Smooth muscle cell (in vitro differentiated cells): ENCODE results near the gene CYP3A7. TPM values are rescaled to one million over a fixed set of nuclear protein-coding genes. Genes with fewer than 3 reads are reported as not detected.

Source experiments
- DNase-seq: peaks from one replicate; lab custom pipeline; 2025; ENCODE audit not compliant: unreplicated experiment; lab: John Stamatoyannopoulos, UW
- H2AFZ ChIP-seq: fragments of 200-600 bp; sonication (generic); 2 replicates; pipeline ENCODE4 v1.6.0; 2016; ENCODE audit warnings: antibody characterized with exemption, low read depth, mild to moderate bottlenecking
- H3F3A ChIP-seq: fragments of 200-600 bp; sonication (generic); 2 replicates; pipeline ENCODE4 v1.6.0; 2017; ENCODE audit warnings: antibody characterized with exemption, low read depth
- H3K27ac ChIP-seq: fragments of 200-600 bp; sonication (generic); 2 replicates; pipeline ENCODE4 v1.5.1; 2016; ENCODE audit warnings: low read depth, mild to moderate bottlenecking
- H3K27me3 ChIP-seq: fragments of 200-600 bp; sonication (generic); 2 replicates; pipeline ENCODE4 v1.6.1; 2016; ENCODE audit warnings: low read depth, mild to moderate bottlenecking
- H3K36me3 ChIP-seq: fragments of 200-600 bp; sonication (generic); 2 replicates; pipeline ENCODE4 v1.5.1; 2016; ENCODE audit warnings: low read depth
- H3K4me1 ChIP-seq: fragments of 200-600 bp; sonication (generic); 2 replicates; pipeline ENCODE4 v1.5.1; 2016; ENCODE audit warnings: low read depth
- H3K4me2 ChIP-seq: fragments of 200-600 bp; sonication (generic); 2 replicates; pipeline ENCODE4 v1.6.0; 2016; ENCODE audit warnings: mild to moderate bottlenecking
- H3K4me3 ChIP-seq: fragments of 200-600 bp; sonication (generic); 2 replicates; pipeline ENCODE4 v1.5.1; 2016; ENCODE audit warnings: mild to moderate bottlenecking
- H3K79me2 ChIP-seq: fragments of 200-600 bp; sonication (generic); 2 replicates; pipeline ENCODE4 v1.6.0; 2016; ENCODE audit warnings: low read depth, mild to moderate bottlenecking
- H3K9ac ChIP-seq: fragments of 200-600 bp; sonication (generic); 2 replicates; pipeline ENCODE4 v1.6.0; 2016; ENCODE audit warnings: low read depth
- H3K9me3 ChIP-seq: fragments of 200-600 bp; sonication (generic); replicated peaks from 2 replicates; pipeline ENCODE4 v1.5.1; 2016; ENCODE audit warnings: low read depth
- H4K20me1 ChIP-seq: fragments of 200-600 bp; sonication (generic); 2 replicates; pipeline ENCODE4 v1.6.0; 2016; ENCODE audit warnings: low read depth
- WGBS: methylation state at CpG from one replicate; pipeline ENCODE4 v1.1.7; 2016; ENCODE audit warnings: low lambda C conversion rate; 5-methylcytosine and 5-hydroxymethylcytosine counted together
- polyA plus RNA-seq: library from polyadenylated mRNA; unstranded; fragments of >200 nt; fragmentation: Nextera tagmentation; extraction: Ambion mirVana; gene quantifications from 2 replicates; pipeline ENCODE4 v1.2.1, GENCODE V29; 2016
- total RNA-seq: library from RNA; depleted of rRNA; stranded (reverse); fragments of >200 nt; gene quantifications from 2 replicates; pipeline ENCODE4 v1.2.3, GENCODE V29; 2014
- TF ChIP-seq, protein P1 (sequence below): fragments of 200-600 bp; sonication (generic); IDR thresholded peaks from 2 replicates; pipeline ENCODE4 v1.5.1; 2017; ENCODE audit warnings: borderline replicate concordance, mild to moderate bottlenecking, antibody characterized with exemption; ENCODE audit not compliant: insufficient read depth, poor library complexity, severe bottlenecking

Gene CYP3A7
- total and polyA plus RNA-seq, 2 experiments from 2014 or later = 0.18 to 0.99 TPM

DNA sequence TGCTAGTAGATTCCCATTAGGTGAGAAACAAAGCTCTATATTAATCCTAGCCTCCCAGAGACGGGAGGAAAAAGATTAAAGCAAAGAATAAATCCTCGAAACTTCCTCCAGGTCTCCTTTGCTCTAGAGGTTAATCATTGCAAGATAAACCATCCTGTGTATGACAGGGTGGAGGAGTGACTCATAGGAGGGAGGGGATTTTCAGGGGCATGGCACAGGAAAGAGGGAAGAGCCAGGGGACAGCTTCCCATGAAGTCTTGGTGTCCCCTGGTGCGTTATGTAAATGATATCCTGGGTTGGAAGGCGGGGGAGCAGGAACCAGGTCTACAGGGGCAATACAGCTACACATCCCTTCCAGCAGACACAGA lies 56.0 kb downstream of the CYP3A7 start:
- no peaks in the 10 kb centered on the region for H3K27me3 ChIP-seq
- WGBS = 41% methylated on average over 4 of the region's 4 CpGs
- H3K36me3 ChIP-seq = no peaks in the 10 kb centered on the region
- no peaks in the 10 kb centered on the region for H3F3A ChIP-seq
- H3K9me3 ChIP-seq = no peaks in the 10 kb centered on the region
- peak overlapping the region; percentile 43 for H3K4me3 ChIP-seq
- H2AFZ ChIP-seq = no peak overlapping the region
- H3K9ac ChIP-seq = no peak overlapping the region
- no peaks in the 10 kb centered on the region for H4K20me1 ChIP-seq
- no peak overlapping the region for H3K27ac ChIP-seq
- H3K4me2 ChIP-seq = no peak overlapping the region
- DNase-seq = no peak
- no peaks in the 10 kb centered on the region for H3K79me2 ChIP-seq
- TF ChIP-seq, protein P1, sequence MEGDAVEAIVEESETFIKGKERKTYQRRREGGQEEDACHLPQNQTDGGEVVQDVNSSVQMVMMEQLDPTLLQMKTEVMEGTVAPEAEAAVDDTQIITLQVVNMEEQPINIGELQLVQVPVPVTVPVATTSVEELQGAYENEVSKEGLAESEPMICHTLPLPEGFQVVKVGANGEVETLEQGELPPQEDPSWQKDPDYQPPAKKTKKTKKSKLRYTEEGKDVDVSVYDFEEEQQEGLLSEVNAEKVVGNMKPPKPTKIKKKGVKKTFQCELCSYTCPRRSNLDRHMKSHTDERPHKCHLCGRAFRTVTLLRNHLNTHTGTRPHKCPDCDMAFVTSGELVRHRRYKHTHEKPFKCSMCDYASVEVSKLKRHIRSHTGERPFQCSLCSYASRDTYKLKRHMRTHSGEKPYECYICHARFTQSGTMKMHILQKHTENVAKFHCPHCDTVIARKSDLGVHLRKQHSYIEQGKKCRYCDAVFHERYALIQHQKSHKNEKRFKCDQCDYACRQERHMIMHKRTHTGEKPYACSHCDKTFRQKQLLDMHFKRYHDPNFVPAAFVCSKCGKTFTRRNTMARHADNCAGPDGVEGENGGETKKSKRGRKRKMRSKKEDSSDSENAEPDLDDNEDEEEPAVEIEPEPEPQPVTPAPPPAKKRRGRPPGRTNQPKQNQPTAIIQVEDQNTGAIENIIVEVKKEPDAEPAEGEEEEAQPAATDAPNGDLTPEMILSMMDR = no peak
- H3K4me1 ChIP-seq = no peaks in the 10 kb centered on the region

DNA sequence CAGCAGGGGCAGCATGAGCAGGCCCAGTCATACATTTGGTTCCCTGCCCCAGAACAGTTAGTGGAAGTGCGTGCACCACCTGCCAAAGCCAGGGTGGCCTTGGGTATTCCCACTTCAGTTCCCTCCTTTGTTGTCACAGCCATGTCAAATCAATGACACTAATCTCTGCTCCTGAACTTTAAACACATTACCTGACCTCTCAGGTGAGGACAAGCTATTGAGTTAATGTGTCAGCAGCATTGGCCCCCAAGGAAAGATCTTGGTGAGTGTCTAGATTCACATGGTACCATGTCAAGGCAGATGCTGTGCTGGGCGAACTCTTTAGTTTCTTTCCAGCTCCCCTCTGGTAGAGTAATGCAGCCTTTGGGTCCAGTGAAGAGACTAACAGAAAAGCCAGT lies 57.3 kb downstream of the CYP3A7 start:
- Histone ChIP-seq H3K27me3 (no peaks in the 10 kb centered on the region), H3K36me3 (no peaks in the 10 kb centered on the region), H2AFZ (no peak overlapping the region), H3F3A (no peaks in the 10 kb centered on the region), H3K4me2 (no peak overlapping the region), H3K4me1 (no peaks in the 10 kb centered on the region), H4K20me1 (no peaks in the 10 kb centered on the region), H3K79me2 (no peaks in the 10 kb centered on the region), H3K9me3 (no peaks in the 10 kb centered on the region), H3K4me3 (peak overlapping the region; percentile 43), H3K9ac (no peak overlapping the region), H3K27ac (no peak overlapping the region)
- DNase-seq = no peak
- 90% methylated on average over 2 of the region's 2 CpGs for WGBS
- TF ChIP-seq, protein P1 = no peak

DNA sequence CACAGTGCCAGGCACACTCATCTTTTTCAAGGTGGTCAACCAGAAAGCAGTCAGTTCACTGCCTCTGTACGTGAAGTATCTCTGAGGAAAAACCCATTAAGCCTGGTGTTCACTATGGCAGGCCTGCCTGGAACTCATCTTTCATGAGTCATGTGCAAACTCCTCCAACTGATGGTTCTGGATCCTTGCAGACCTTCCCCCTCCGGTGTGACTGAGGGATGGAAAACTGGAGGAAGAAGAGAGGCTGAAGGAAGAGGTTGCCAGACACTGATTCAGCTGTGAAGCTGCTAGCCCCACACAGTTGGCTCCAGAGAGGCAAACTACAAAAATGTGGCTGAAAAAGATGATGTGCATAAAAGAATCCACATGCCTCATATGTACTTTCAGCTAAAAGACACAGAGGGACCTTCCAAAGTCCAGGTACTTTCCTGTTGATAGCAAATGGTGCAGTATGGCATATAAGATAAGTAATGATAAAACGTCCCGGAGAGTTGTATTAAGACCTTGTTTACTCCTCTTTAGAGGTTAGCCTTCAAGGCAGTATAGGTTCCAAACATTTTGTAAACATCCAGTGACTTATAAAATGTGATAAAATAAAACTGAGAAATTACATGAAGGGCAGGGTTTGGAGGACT lies 57.9 kb downstream of the CYP3A7 start:
- no peaks in the 10 kb centered on the region for H4K20me1 ChIP-seq
- H3K9me3 ChIP-seq = no peaks in the 10 kb centered on the region
- no peak overlapping the region for H3K27ac ChIP-seq
- TF ChIP-seq, protein P1 = no peak
- H3K79me2 ChIP-seq = no peaks in the 10 kb centered on the region
- H3K4me2 ChIP-seq = no peak overlapping the region
- 75% methylated on average over 4 of the region's 4 CpGs for WGBS
- no peak for DNase-seq
- no peaks in the 10 kb centered on the region for H3K27me3 ChIP-seq
- no peak overlapping the region for H2AFZ ChIP-seq
- H3K36me3 ChIP-seq = no peaks in the 10 kb centered on the region
- no peak overlapping the region for H3K4me3 ChIP-seq
- no peaks in the 10 kb centered on the region for H3F3A ChIP-seq
- H3K4me1 ChIP-seq = no peaks in the 10 kb centered on the region
- no peak overlapping the region for H3K9ac ChIP-seq
